GM23338 (cell line): ENCODE measurements around the gene DST. TPM values are rescaled to one million over a fixed set of nuclear protein-coding genes. Genes with fewer than 3 reads are reported as not detected.
A peak's percentile ranks its signal among the peaks of the same experiment; 100 is the strongest.

Experiments
- ATAC-seq: fragments of 200-7000 bp; cut with Tn5 transposase; 3 replicates; pipeline ENCODE4 v1.9.1; 2020
- DNase-seq: peaks from one replicate; pipeline ENCODE4 v3.0.0-alpha.2; 2015; ENCODE audit warnings: low spot score
- H2AFZ ChIP-seq: fragments of 200-600 bp; sonication (generic); 2 replicates; pipeline ENCODE4 v1.8.0; 2016; ENCODE audit warnings: antibody characterized with exemption, mild to moderate bottlenecking, moderate library complexity
- H3F3A ChIP-seq: fragments of 200-600 bp; sonication (generic); replicated peaks from 2 replicates; pipeline ENCODE4 v1.8.0; 2017; ENCODE audit warnings: antibody characterized with exemption, mixed run types, low read depth
- H3K27ac ChIP-seq: fragments of 200-600 bp; sonication (generic); 2 replicates; pipeline ENCODE4 v1.6.1; 2016; ENCODE audit warnings: low read depth
- H3K27me3 ChIP-seq: fragments of 200-600 bp; sonication (generic); 2 replicates; pipeline ENCODE4 v1.8.0; 2016; ENCODE audit warnings: mild to moderate bottlenecking, mixed run types, moderate library complexity; ENCODE audit not compliant: insufficient read depth
- H3K36me3 ChIP-seq: fragments of 200-600 bp; sonication (generic); 2 replicates; pipeline ENCODE4 v1.8.0; 2016; ENCODE audit warnings: mild to moderate bottlenecking; ENCODE audit not compliant: insufficient read depth
- H3K4me1 ChIP-seq: fragments of 200-600 bp; sonication (generic); 2 replicates; pipeline ENCODE4 v1.8.0; 2016; ENCODE audit warnings: mild to moderate bottlenecking, moderate library complexity; ENCODE audit not compliant: insufficient read depth
- H3K4me2 ChIP-seq: fragments of 200-600 bp; sonication (generic); 2 replicates; pipeline ENCODE4 v1.7.1; 2017; ENCODE audit warnings: mixed run types
- H3K4me3 ChIP-seq: fragments of 200-600 bp; sonication (generic); 2 replicates; pipeline ENCODE4 v1.6.1; 2016; ENCODE audit warnings: mixed run types
- H3K79me2 ChIP-seq: fragments of 200-600 bp; sonication (generic); replicated peaks from 2 replicates; pipeline ENCODE4 v1.8.0; 2017; ENCODE audit warnings: mild to moderate bottlenecking; ENCODE audit not compliant: insufficient read depth
- H3K9me2 ChIP-seq: fragments of 200-600 bp; sonication (generic); 2 replicates; pipeline ENCODE4 v1.8.0; 2017; ENCODE audit not compliant: insufficient read depth
- H4K20me1 ChIP-seq: fragments of 200-600 bp; sonication (generic); replicated peaks from 2 replicates; pipeline ENCODE4 v1.8.0; 2017; ENCODE audit warnings: mild to moderate bottlenecking; ENCODE audit not compliant: insufficient read depth
- H3K27ac Mint-ChIP-seq: 2 replicates; pipeline ENCODE4 v1.8.0; 2020; ENCODE audit warnings: inconsistent platforms, mild to moderate bottlenecking, moderate library complexity, mixed read lengths
- H3K27me3 Mint-ChIP-seq: 3 replicates; pipeline ENCODE4 v1.8.0; 2022; ENCODE audit warnings: low read depth, mild to moderate bottlenecking, moderate library complexity, mixed read lengths, inconsistent platforms; ENCODE audit not compliant: insufficient read depth, poor library complexity
- H3K36me3 Mint-ChIP-seq: 3 replicates; pipeline ENCODE4 v1.8.0; 2021; ENCODE audit warnings: low read depth, mild to moderate bottlenecking, inconsistent platforms, moderate library complexity, mixed read lengths
- H3K4me1 Mint-ChIP-seq: 3 replicates; pipeline ENCODE4 v1.8.0; 2020; ENCODE audit warnings: mild to moderate bottlenecking, inconsistent platforms, mixed read lengths
- H3K4me3 Mint-ChIP-seq: 3 replicates; pipeline ENCODE4 v1.8.0; 2021; ENCODE audit warnings: moderate library complexity, mild to moderate bottlenecking, inconsistent platforms, mixed read lengths
- H3K9me3 Mint-ChIP-seq: 3 replicates; pipeline ENCODE4 v1.8.0; 2020; ENCODE audit warnings: moderate library complexity, mild to moderate bottlenecking, inconsistent platforms, mixed read lengths
- CREB1 ChIP-seq: fragments of 250-450 bp; sonication (Bioruptor Pico); IDR thresholded peaks from 2 replicates; pipeline ENCODE4 v1.5.0; 2020; ENCODE audit warnings: low read depth, mild to moderate bottlenecking, moderate library complexity
- CTCF ChIP-seq, 2 experiments: fragments of 200-600 bp in 1 of 2; sonication (generic) in 1 of 2; conservative IDR thresholded peaks; 2 replicates each; pipeline versions ENCODE4 v1.5.1 to v1.6.1; 2016 to 2017; ENCODE audit warnings: antibody characterized with exemption in 2 of 2, low read depth in 2 of 2, mild to moderate bottlenecking in 2 of 2, moderate library complexity in 1 of 2
- ETS1 ChIP-seq: IDR thresholded peaks from 2 replicates; pipeline ENCODE4 v1.6.1; 2016; ENCODE audit warnings: antibody characterized with exemption
- EZH2 ChIP-seq: fragments of 200-600 bp; sonication (generic); IDR thresholded peaks from one replicate; pipeline ENCODE4 v1.8.0; 2017; ENCODE audit warnings: antibody characterized with exemption, mild to moderate bottlenecking, low read depth; ENCODE audit not compliant: unreplicated experiment
- EZH2phosphoT487 ChIP-seq: fragments of 200-600 bp; sonication (generic); IDR thresholded peaks from one replicate; pipeline ENCODE4 v1.8.1; 2018; ENCODE audit warnings: antibody characterized with exemption; ENCODE audit not compliant: unreplicated experiment
- JUNB ChIP-seq: IDR thresholded peaks from one replicate; pipeline ENCODE4 v1.6.1; 2016; ENCODE audit warnings: antibody characterized with exemption; ENCODE audit not compliant: unreplicated experiment
- NANOG ChIP-seq: IDR thresholded peaks from 2 replicates; pipeline ENCODE4 v1.6.1; 2016; ENCODE audit warnings: antibody characterized with exemption, borderline replicate concordance
- POLR2AphosphoS5 ChIP-seq: IDR thresholded peaks from 2 replicates; pipeline ENCODE4 v1.6.1; 2016; ENCODE audit warnings: antibody characterized with exemption, low read depth
- STAT1 ChIP-seq: IDR thresholded peaks from one replicate; pipeline ENCODE4 v1.6.1; 2016; ENCODE audit warnings: antibody characterized with exemption; ENCODE audit not compliant: unreplicated experiment
- ZNF114 ChIP-seq: fragments of 250-450 bp; sonication (Bioruptor Pico); IDR thresholded peaks from 2 replicates; pipeline ENCODE4 v1.5.0; 2020; ENCODE audit warnings: mild to moderate bottlenecking, moderate library complexity
- ZNF331 ChIP-seq: fragments of 250-450 bp; sonication (Bioruptor Pico); IDR thresholded peaks from 2 replicates; pipeline ENCODE4 v1.5.0; 2020; ENCODE audit warnings: low read depth, mild to moderate bottlenecking, moderate library complexity
- ZNF462 ChIP-seq: fragments of 250-450 bp; sonication (Bioruptor Pico); IDR thresholded peaks from 2 replicates; pipeline ENCODE4 v1.5.0; 2020; ENCODE audit warnings: mild to moderate bottlenecking, moderate library complexity
- polyA plus RNA-seq: library from polyadenylated mRNA; unstranded; fragments of >200 nt; fragmentation: Nextera tagmentation; extraction: Ambion mirVana; gene quantifications from 2 replicates; pipeline ENCODE4 v1.2.1, GENCODE V29; 2016
- total RNA-seq: library from RNA; depleted of rRNA; stranded (reverse); fragments of >200 nt; shearing (Covaris generic); gene quantifications from 2 replicates; pipeline ENCODE4 v1.2.3, GENCODE V29; 2014
- TF ChIP-seq, protein P1 (sequence below): IDR thresholded peaks from one replicate; pipeline ENCODE4 v1.6.1; 2018; ENCODE audit warnings: antibody characterized with exemption; ENCODE audit not compliant: unreplicated experiment

DST gene
- total and polyA plus RNA-seq, 2 experiments from 2014 or later, result 88.7 to 188 TPM

DNA sequence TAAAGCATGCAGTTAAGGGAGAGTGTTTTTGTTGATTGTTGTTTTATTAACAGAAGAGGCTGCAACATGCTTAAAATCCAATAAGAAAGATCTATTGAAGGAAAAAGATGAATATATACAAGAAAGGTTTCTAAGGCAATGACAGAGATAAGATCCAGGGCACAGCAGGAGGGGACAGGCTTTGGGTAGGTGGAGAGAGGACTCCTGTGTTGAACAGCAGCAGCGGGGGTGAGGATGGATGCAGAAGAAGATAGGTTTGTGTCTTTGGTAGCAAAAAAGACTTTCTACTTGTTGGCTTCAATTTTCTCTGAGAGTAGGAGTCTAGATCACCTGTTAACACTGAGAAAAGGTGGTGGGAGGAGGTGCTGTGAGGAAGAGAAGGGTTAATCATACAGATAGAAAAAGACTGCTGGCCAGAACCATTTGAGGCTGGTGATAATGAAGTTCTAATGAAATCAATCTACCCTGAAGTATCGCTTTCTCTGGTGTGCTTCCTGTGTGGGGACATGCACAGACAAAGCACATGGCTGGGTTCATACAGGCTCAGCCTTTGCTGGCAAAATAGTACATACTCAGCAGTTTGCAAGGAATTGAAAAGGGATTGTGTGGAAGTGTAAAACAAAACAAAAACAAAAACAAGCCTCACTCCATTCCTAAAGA is 17.2 kb upstream of the DST start (continued):
- TF ChIP-seq EZH2phosphoT487, result no peak

- ATAC-seq (no peak), DNase-seq (no peak)
- Histone ChIP-seq H2AFZ (no peak overlapping the region), H3F3A (no peaks in the 10 kb centered on the region), H3K36me3 (no peaks in the 10 kb centered on the region), H3K79me2 (peaks cover 28% of the 10 kb centered on the region), H3K27ac (no peak overlapping the region), H3K4me2 (no peak overlapping the region), H3K9me2 (no peaks in the 10 kb centered on the region), H3K4me1 (peaks cover 36% of the 10 kb centered on the region), H3K4me3 (no peak overlapping the region), H3K27me3 (no peaks in the 10 kb centered on the region), H4K20me1 (0 out of 2 replicates have a peak, but pooled peaks cover 9% of the 10 kb centered on the region)
- Mint-ChIP-seq H3K4me3 (no peak overlapping the region), H3K36me3 (no peaks in the 10 kb centered on the region), H3K27me3 (peaks cover 1% of the 10 kb centered on the region), H3K4me1 (peaks cover 41% of the 10 kb centered on the region), H3K27ac (peak overlapping the region; percentile 54; the same call in 1 of the 2 replicates), H3K9me3 (no peaks in the 10 kb centered on the region; the same call in 2 of the 3 replicates)
- no peak for TF ChIP-seq EZH2
- TF ChIP-seq NANOG, result no peak
- no peak for TF ChIP-seq EZH2phosphoT487
- no peak for TF ChIP-seq ZNF331 (CRISPR knock-in tag)
- TF ChIP-seq CREB1 (CRISPR knock-in tag), result no peak
- no peak for TF ChIP-seq CTCF (conservative IDR thresholded peaks at IDR 0.05; ENCODE audit: low read depth in 2 of 2)
- TF ChIP-seq JUNB, result no peak
- no peak for TF ChIP-seq ETS1
- TF ChIP-seq POLR2AphosphoS5, result no peak
- TF ChIP-seq ZNF462 (CRISPR knock-in tag), result no peak
- TF ChIP-seq ZNF114, result no peak
- no peak for TF ChIP-seq STAT1
- TF ChIP-seq, protein P1, sequence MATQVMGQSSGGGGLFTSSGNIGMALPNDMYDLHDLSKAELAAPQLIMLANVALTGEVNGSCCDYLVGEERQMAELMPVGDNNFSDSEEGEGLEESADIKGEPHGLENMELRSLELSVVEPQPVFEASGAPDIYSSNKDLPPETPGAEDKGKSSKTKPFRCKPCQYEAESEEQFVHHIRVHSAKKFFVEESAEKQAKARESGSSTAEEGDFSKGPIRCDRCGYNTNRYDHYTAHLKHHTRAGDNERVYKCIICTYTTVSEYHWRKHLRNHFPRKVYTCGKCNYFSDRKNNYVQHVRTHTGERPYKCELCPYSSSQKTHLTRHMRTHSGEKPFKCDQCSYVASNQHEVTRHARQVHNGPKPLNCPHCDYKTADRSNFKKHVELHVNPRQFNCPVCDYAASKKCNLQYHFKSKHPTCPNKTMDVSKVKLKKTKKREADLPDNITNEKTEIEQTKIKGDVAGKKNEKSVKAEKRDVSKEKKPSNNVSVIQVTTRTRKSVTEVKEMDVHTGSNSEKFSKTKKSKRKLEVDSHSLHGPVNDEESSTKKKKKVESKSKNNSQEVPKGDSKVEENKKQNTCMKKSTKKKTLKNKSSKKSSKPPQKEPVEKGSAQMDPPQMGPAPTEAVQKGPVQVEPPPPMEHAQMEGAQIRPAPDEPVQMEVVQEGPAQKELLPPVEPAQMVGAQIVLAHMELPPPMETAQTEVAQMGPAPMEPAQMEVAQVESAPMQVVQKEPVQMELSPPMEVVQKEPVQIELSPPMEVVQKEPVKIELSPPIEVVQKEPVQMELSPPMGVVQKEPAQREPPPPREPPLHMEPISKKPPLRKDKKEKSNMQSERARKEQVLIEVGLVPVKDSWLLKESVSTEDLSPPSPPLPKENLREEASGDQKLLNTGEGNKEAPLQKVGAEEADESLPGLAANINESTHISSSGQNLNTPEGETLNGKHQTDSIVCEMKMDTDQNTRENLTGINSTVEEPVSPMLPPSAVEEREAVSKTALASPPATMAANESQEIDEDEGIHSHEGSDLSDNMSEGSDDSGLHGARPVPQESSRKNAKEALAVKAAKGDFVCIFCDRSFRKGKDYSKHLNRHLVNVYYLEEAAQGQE, result no peak
These were observed 15.6 kb upstream of the DST start for GRCh38 chr6:56658326-56658725.
